ENCODE data around the gene CPM. TPM values are rescaled to one million over a fixed set of nuclear protein-coding genes. Genes with fewer than 3 reads are reported as not detected.

The CPM gene
- total RNA-seq, 1 experiment from 2014 or later = 3.1 TPM

GRCh38 chr12:68844788-68845695 is 87.9 kb downstream of the CPM start:
- no peaks in the 10 kb centered on the region for H3K4me1 ChIP-seq (ENCODE audit: insufficient read depth, low read length)
- H3K36me3 ChIP-seq (ENCODE audit: low read depth, low read length) = peaks cover 27% of the 10 kb centered on the region
- H3K27me3 ChIP-seq (ENCODE audit: low read length) = no peaks in the 10 kb centered on the region
- intact Hi-C loops (cut with micrococcal nuclease) = no loop called here
- no peaks in the 10 kb centered on the region for H3K9me2 ChIP-seq (replicated peaks; ENCODE audit: low read length)
- no peak overlapping the region for H2AFZ ChIP-seq (ENCODE audit: low read length)
- POLR2A ChIA-PET (ENCODE audit: unreplicated experiment) = no interaction called here
- no peak overlapping the region for H3K4me2 ChIP-seq (ENCODE audit: low read length)
- no peaks in the 10 kb centered on the region for H3F3A ChIP-seq (ENCODE audit: low read length, unreplicated experiment)
- BruUV-seq (replicated peaks) = no TSS peak
- ATAC-seq (no peak), DNase-seq (no peak)
- 0 out of 2 replicates have a peak, but pooled peaks cover 3% of the 10 kb centered on the region for H4K20me1 ChIP-seq (ENCODE audit: low read length)
- no peak overlapping the region for H3K9ac ChIP-seq (ENCODE audit: low read length)
- TF ChIP-seq EZH2 (IDR thresholded peaks at IDR 0.05; ENCODE audit: low read length, unreplicated experiment) = no peak
- TF ChIP-seq CTCF (conservative IDR thresholded peaks at IDR 0.05; ENCODE audit: low read depth, low read length) = no peak
- no peak for TF ChIP-seq EZH2phosphoT487 (IDR thresholded peaks at IDR 0.05; ENCODE audit: borderline replicate concordance, low read length)
- H3K79me2 ChIP-seq (ENCODE audit: low read length) = no peaks in the 10 kb centered on the region
- CTCF ChIA-PET = interaction anchor here (0.6 to 0.7 kb wide), 2 partner anchors 15 kb away, joined by 3 read pairs; no protein-coding TSS in a partner anchor
- H3K4me3 ChIP-seq (ENCODE audit: low read length) = no peak overlapping the region
- no peak overlapping the region for H3K27ac ChIP-seq (ENCODE audit: low read length)
- H3K9me3 ChIP-seq (ENCODE audit: low read length) = no peaks in the 10 kb centered on the region

- Histone ChIP-seq H3K27ac (ENCODE audit: low read length) (no peak overlapping the region), H3K79me2 (ENCODE audit: low read length) (no peaks in the 10 kb centered on the region), H3K4me3 (ENCODE audit: low read length) (no peak overlapping the region), H3F3A (ENCODE audit: low read length, unreplicated experiment) (no peaks in the 10 kb centered on the region), H2AFZ (ENCODE audit: low read length) (no peak overlapping the region), H3K9ac (ENCODE audit: low read length) (no peak overlapping the region), H3K4me1 (ENCODE audit: insufficient read depth, low read length) (no peaks in the 10 kb centered on the region), H4K20me1 (ENCODE audit: low read length) (0 out of 2 replicates have a peak, but pooled peaks cover 3% of the 10 kb centered on the region), H3K9me2 (replicated peaks; ENCODE audit: low read length) (no peaks in the 10 kb centered on the region), H3K4me2 (ENCODE audit: low read length) (no peak overlapping the region), H3K9me3 (ENCODE audit: low read length) (no peaks in the 10 kb centered on the region), H3K27me3 (ENCODE audit: low read length) (no peaks in the 10 kb centered on the region), H3K36me3 (ENCODE audit: low read depth, low read length) (peaks cover 32% of the 10 kb centered on the region)
- intact Hi-C loops (cut with micrococcal nuclease) = no loop called here
- CTCF ChIA-PET = interaction anchor here (0.7 kb wide), 1 partner anchor 14 kb away, joined by 3 read pairs; no protein-coding TSS in a partner anchor
- DNase-seq (no peak), ATAC-seq (no peak)
- BruUV-seq (replicated peaks) = no TSS peak
- POLR2A ChIA-PET (ENCODE audit: unreplicated experiment) = no interaction called here
- TF ChIP-seq EZH2phosphoT487 (IDR thresholded peaks at IDR 0.05; ENCODE audit: borderline replicate concordance, low read length) (no peak), CTCF (conservative IDR thresholded peaks at IDR 0.05; ENCODE audit: low read depth, low read length) (no peak), EZH2 (IDR thresholded peaks at IDR 0.05; ENCODE audit: low read length, unreplicated experiment) (no peak)
Observed at GRCh38 chr12:68844318-68844745, 88.6 kb downstream of the CPM start.
